ENCODE results near the gene AMN1.

GRCh38 chr12:31655792-31656191, 73.0 kb downstream of the AMN1 start:
- TF ChIP-seq SIN3A (IDR thresholded peaks at IDR 0.05; ENCODE audit: low read depth): no peak
- no peak for TF ChIP-seq YY1 (IDR thresholded peaks at IDR 0.05; ENCODE audit: extremely low read depth, insufficient replicate concordance, low read depth, low read length)
- TF ChIP-seq, protein P1, sequence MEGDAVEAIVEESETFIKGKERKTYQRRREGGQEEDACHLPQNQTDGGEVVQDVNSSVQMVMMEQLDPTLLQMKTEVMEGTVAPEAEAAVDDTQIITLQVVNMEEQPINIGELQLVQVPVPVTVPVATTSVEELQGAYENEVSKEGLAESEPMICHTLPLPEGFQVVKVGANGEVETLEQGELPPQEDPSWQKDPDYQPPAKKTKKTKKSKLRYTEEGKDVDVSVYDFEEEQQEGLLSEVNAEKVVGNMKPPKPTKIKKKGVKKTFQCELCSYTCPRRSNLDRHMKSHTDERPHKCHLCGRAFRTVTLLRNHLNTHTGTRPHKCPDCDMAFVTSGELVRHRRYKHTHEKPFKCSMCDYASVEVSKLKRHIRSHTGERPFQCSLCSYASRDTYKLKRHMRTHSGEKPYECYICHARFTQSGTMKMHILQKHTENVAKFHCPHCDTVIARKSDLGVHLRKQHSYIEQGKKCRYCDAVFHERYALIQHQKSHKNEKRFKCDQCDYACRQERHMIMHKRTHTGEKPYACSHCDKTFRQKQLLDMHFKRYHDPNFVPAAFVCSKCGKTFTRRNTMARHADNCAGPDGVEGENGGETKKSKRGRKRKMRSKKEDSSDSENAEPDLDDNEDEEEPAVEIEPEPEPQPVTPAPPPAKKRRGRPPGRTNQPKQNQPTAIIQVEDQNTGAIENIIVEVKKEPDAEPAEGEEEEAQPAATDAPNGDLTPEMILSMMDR (IDR thresholded peaks at IDR 0.05 in 2 of 3, conservative IDR thresholded peaks at IDR 0.05 in 1 of 3; ENCODE audit: borderline replicate concordance in 1 of 3, insufficient read depth in 1 of 3, low read depth in 2 of 3, low read length in 2 of 3): no peak
- no peak for TF ChIP-seq ZNF274 (IDR thresholded peaks at IDR 0.05; ENCODE audit: low read depth, low read length)
- no peak for TF ChIP-seq ZFX (IDR thresholded peaks at IDR 0.05)
- no peak for TF ChIP-seq EZH2phosphoT487 (IDR thresholded peaks at IDR 0.05; ENCODE audit: borderline replicate concordance)
- TF ChIP-seq EZH2 (IDR thresholded peaks at IDR 0.05): no peak
